Measurements from ENCODE around the gene TNFSF12.

TNFSF12 gene

DNA sequence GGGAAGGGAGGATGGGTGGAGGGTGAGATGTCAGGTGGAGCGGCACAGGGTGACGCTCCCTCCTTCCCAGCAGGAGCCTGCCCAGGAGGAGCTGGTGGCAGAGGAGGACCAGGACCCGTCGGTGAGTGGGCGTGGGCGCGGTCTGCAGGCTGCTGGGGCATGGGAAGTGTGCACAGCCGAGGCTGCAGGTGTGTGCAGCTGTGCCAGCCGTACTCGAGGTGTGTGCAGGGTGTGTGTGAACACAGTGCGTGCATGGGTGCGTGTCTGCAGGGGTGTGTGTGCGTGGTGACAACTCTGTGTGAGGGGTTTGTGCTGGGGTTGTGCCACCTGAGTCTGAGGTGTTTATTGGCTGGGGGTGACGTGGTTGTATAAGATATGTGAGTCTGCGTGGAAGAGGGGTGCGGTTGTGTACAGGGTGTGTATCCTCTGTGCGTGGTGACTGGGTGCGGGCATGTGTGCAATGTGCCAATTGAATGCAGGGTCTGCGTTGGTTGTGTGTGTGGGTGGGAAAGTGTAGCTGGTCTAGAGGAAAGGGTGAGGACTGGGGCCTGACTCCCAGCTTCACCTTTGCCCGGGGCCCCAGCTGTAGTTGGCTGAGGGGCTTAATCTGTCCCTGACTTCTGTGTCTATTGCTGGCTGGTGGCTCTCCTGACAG lies 670 bp downstream of the TNFSF12 start:
- no peak for DNase-seq

DNA sequence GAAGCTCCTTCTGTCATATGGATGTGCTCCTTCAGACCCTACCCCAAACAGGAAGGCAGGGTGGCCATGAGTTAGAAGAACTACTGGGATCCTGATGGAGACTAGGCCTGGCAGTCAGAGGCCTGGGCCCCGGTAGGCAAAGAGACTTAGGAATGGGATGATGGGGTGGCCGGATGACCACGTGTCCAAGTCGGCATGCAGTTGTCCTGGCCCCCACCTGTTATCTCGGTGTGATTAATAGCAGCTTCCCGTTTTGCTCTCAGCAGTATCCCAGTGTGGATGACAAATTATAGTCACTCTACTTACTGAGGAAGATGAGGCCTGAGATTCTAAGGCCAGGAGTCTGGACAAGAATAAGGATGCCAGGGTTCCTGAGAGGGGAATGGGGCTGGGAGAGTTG lies 1.5 kb downstream of the TNFSF12 start:
- no peak for DNase-seq

DNA sequence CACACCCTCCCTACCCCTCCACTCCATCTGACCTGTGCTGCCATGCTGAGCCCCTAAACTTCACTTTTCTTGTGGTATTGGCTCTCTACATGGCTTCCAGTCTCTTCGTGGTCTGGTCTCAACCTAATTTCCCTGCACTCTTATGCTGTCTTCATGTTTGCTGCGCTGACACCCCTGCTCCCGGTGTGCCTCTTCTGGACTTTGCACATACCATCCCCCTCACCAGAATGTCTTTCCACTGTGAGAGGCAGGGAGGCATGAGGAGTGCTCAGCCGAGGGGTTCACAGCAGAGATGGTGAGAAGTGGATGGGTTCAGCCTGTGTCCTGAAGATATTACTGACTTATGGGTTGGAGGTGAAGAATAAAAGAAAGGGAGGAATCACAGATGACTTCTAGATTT lies 2.5 kb downstream of the TNFSF12 start:
- DNase-seq, result no peak

DNA sequence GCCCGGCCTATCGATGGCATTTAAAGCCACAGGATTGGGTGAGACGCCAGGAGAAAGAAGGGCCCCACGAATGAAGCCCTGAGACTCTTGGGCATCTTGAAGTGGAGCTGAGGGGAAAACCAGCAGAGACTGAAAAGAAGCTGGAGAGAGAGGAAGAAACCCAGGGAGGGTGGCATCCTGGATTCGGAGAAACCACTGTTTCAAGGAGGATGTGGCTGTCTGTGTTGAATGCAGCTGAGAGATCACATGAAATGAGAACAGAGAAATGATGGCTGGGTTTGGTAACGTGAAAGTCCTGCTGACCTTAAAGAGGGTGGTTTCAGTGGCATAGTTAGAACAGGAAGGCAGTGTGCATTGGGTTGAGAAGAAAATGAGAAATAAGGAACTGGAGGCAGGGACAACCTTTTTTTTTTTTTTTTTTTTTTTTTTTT lies 3.8 kb downstream of the TNFSF12 start:
- DNase-seq, result no peak

DNA sequence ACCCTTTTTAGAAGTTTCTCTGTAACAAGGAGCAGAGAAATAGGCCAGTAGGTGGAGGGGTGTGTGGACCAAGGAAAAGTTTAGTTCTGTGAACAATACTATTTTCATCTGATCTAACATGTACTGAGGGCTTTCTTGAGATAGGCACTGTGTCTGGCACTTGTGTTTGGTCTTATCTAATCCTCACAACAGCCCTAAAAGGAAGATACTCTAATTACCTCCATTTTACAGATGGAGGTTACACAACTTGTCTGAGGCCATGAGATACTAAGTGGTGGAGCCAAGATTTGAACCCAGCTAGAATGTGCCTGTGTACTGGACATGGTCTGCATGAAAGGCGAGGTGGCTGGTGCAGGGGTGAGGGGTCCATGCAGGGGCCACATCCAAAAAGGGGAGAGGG lies 4.5 kb downstream of the TNFSF12 start:
- DNase-seq, result no peak

DNA sequence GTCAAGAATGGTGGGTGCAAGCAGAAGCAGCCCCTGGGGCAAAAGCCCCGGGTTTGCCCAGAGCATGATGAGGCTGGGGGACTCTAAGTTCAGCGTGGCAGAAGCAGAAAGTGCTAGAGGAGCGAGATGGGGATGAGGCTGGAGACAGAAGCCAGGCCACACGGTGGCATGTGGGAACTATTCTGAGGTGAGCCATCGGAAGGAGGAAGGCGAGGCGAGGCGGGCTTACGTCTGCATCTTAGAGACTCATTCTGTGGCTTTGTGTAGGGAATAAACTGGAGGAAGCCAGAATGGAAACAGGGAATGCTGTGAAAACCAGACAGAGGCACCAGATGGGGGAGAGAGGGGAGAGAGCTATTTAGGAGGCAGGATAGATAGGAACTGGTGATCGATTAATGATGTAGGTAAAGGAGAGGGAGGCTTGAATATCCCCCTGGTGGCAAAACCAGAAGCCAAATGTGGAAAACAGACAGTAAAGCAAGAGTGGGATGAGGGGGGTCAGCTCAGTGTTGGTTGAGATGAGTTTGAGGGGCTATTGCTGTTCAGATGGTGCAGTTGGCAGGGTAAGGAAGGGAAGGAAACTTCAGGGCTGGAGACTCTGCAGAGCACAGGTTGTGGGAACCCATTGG lies 6.6 kb downstream of the TNFSF12 start:
- DNase-seq, result no peak

DNA sequence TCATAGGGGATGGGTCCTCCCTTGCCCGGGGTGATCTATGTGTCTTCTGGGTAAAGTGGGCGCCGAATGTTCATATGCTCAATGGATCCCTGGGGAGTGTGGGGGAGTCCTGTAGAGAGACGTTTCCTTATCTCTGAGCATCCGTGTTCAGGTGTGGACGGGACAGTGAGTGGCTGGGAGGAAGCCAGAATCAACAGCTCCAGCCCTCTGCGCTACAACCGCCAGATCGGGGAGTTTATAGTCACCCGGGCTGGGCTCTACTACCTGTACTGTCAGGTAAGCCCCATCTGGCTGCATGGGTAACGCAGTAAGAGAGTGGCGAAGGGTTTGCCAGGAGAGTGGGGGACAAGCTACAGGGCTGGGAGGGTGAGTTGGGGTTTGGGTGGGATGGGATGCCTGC lies 7.8 kb downstream of the TNFSF12 start:
- DNase-seq, result no peak

DNA sequence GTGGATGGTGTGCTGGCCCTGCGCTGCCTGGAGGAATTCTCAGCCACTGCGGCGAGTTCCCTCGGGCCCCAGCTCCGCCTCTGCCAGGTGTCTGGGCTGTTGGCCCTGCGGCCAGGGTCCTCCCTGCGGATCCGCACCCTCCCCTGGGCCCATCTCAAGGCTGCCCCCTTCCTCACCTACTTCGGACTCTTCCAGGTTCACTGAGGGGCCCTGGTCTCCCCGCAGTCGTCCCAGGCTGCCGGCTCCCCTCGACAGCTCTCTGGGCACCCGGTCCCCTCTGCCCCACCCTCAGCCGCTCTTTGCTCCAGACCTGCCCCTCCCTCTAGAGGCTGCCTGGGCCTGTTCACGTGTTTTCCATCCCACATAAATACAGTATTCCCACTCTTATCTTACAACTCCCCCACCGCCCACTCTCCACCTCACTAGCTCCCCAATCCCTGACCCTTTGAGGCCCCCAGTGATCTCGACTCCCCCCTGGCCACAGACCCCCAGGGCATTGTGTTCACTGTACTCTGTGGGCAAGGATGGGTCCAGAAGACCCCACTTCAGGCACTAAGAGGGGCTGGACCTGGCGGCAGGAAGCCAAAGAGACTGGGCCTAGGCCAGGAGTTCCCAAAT lies 8.4 kb downstream of the TNFSF12 start:
- no peak for DNase-seq

DNA sequence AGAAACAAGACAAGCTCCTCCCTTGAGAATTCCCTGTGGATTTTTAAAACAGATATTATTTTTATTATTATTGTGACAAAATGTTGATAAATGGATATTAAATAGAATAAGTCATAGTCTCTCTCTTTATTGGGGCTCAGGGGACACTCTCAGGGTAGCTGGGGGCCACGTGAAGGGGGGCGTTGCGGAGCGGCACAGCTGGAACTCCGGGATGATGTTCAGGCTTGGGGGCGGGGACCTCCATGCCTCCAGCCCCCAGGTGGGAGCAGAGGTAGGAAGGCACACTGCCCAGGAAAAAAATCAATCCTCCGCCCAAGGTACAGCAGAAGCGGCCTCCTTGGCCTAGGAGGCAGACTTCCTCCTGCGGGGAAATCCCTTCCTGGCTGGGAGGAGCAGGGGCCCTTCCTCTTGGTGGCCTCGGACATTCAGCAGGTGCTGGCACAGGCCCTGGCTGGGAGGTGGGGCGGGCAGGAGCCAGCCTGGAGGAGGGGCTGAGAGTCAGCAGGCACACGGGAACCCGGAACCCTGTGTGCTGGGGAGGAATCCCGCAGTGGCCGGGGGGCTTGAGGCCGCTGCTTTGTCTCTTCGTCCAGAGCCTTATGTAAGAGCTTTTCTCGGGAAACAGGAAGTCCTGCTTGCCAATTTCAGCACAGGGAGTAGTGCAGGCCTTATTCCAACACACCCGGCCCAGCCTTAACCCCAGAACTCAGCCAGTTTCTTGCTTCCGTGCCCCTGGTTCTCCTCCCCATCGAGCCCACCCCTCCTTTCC lies 9.1 kb downstream of the TNFSF12 start:
- peak; percentile 84 for DNase-seq

DNA sequence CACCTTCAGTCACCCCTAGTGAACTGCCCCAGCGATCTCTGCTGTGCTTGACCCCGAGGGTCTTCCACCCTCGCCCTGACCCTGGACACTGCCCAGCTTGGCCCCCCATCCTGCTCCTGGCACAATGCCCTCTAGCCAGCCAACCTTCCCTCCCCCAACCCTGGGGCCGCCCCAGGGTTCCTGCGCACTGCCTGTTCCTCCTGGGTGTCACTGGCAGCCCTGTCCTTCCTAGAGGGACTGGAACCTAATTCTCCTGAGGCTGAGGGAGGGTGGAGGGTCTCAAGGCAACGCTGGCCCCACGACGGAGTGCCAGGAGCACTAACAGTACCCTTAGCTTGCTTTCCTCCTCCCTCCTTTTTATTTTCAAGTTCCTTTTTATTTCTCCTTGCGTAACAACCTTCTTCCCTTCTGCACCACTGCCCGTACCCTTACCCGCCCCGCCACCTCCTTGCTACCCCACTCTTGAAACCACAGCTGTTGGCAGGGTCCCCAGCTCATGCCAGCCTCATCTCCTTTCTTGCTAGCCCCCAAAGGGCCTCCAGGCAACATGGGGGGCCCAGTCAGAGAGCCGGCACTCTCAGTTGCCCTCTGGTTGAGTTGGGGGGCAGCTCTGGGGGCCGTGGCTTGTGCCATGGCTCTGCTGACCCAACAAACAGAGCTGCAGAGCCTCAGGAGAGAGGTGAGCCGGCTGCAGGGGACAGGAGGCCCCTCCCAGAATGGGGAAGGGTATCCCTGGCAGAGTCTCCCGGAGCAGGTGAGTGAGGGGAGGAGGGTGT lies 9.9 kb downstream of the TNFSF12 start, which contains the start of gene TNFSF13:
TSS of gene TNFSF13 (plus strand) at position 207 of the 776 bp plus-strand sequence. CDS start at position 497, 290 bp downstream.
- DNase-seq, result no peak

DNA sequence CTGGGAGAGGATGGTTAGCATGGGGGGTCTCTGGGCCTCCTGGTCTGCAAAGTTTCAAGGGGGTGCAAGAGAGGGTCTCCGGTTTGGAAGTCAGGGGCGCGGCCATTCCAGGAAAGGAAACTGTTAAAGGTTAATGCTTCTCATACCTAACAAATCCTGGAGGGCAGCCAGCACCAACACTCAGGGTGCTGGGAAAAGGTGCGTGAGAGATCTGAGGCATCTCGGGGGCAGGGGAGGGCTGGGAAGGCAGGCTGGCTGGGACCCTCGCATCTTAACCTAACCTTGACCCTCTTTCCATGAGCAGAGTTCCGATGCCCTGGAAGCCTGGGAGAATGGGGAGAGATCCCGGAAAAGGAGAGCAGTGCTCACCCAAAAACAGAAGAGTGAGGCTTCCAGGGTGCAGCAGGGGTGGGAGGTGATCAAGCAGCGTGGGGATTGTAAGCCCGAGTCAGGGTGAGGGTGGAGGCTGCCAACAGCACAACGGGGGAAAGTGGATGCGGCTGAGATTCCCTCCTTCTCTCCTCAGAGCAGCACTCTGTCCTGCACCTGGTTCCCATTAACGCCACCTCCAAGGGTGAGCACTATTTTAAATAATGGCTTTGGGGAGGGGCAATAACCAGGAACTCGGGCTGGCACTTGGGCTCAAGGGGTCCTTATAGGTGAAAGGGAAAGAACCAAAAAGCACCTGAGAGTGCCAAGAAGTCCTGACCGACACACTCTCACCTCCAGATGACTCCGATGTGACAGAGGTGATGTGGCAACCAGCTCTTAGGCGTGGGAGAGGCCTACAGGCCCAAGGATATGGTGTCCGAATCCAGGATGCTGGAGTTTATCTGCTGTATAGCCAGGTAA lies 10.7 kb downstream of the TNFSF12 start:
- no peak for DNase-seq

DNA sequence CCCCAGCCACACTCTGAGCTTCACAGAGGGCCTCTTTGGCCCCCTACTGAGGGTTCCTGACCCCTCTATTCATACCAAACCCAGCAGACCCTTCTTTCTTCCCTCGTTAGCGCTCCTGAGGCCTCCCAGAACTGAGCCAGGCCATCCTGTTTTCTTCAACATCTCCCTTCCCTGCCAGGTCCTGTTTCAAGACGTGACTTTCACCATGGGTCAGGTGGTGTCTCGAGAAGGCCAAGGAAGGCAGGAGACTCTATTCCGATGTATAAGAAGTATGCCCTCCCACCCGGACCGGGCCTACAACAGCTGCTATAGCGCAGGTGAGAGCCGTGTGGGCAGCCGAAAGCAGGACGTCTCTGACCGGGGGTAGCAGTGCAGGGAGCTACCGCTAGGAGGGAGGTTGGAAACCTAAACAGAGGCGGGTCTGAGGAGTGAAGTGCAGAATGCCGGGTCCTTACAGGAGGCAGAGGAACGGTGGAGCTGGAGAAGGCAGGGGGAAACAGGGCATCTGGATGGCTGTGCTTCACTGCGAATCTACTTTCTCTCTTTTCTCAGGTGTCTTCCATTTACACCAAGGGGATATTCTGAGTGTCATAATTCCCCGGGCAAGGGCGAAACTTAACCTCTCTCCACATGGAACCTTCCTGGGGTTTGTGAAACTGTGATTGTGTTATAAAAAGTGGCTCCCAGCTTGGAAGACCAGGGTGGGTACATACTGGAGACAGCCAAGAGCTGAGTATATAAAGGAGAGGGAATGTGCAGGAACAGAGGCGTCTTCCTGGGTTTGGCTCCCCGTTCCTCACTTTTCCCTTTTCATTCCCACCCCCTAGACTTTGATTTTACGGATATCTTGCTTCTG lies 11.5 kb downstream of the TNFSF12 start:
- peak; percentile 77 for DNase-seq

DNA sequence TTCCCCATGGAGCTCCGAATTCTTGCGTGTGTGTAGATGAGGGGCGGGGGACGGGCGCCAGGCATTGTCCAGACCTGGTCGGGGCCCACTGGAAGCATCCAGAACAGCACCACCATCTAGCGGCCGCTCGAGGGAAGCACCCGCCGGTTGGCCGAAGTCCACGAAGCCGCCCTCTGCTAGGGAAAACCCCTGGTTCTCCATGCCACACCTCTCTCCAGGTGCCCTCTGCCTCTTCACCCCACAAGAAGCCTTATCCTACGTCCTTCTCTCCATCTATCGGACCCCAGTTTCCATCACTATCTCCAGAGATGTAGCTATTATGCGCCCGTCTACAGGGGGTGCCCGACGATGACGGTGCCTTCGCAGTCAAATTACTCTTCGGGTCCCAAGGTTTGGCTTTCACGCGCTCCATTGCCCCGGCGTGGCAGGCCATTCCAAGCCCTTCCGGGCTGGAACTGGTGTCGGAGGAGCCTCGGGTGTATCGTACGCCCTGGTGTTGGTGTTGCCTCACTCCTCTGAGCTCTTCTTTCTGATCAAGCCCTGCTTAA lies 12.2 kb downstream of the TNFSF12 start:
- peak; percentile 93 for DNase-seq

DNA sequence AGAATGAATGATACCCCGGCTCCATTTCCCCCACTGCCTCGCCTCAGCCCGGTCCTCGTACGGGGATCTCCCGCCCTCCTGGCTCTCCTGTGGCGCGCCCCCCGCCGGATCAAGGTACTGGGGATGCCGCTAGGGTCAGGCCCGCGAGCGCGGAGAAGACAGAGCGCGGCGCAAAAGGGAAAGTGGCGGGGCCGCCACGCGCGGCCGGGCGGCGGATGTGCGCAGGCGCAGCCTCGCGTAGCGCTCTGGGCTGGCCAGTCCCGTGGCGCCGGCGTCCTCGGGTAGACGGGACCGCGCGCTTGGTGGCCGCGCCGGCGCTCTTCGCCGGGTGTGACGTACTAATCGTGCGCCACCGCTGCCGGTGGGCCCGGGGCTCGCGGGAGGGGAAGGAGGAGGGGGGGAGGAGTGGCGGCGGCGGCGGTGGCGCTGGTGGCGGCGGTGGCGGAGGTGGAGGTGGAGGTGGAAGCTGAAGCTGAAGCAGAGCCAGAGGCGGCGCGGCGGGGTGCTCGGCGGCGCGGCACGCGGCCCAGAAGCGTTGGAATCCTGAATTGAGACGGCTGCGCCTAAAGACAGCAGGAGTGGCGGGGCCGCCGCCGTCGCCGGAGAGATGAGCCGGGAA lies 12.8 kb downstream of the TNFSF12 start, which contains the start of gene SENP3:
TSS of gene SENP3 (plus strand) at position 331 of the 619 bp plus-strand sequence. CDS start 1,158 bp downstream, outside the sequence.
- peak; percentile 92 for DNase-seq

DNA sequence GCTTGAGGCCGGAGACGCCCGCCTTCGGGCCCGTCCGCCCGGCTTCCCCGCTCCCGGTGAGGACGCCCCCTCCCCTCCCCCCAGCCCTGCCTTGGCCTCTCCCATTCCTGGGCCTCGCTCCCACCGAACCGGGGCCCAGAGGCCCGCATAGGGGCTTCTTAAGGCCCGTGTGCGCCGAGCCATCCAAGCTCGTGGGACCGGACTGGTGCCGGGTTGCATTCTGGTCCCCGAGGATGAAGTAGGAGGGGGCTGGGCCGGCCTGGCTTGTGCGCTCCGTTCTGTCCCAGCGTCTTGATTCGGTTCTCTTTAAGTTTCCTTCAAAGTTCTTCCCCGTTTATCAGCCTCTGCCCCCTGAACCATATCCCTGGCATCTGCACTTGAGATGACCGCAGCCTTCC lies 13.3 kb downstream of the TNFSF12 start:
- no peak for DNase-seq

DNA sequence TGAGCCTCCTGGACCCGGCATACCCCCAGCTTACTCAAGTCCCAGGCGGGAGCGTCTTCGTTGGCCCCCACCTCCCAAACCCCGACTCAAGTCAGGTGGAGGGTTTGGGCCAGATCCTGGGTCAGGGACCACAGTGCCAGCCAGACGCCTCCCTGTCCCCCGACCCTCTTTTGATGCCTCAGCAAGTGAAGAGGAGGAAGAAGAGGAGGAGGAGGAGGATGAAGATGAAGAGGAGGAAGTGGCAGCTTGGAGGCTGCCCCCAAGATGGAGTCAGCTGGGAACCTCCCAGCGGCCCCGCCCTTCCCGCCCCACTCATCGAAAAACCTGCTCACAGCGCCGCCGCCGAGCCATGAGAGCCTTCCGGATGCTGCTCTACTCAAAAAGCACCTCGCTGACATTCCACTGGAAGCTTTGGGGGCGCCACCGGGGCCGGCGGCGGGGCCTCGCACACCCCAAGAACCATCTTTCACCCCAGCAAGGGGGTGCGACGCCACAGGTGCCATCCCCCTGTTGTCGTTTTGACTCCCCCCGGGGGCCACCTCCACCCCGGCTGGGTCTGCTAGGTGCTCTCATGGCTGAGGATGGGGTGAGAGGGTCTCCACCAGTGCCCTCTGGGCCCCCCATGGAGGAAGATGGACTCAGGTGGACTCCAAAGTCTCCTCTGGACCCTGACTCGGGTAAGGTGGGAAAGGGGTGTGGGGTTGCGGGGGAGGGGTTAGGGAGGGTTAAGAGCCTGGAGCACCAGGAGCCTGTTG lies 14.4 kb downstream of the TNFSF12 start:
- DNase-seq, result no peak

DNA sequence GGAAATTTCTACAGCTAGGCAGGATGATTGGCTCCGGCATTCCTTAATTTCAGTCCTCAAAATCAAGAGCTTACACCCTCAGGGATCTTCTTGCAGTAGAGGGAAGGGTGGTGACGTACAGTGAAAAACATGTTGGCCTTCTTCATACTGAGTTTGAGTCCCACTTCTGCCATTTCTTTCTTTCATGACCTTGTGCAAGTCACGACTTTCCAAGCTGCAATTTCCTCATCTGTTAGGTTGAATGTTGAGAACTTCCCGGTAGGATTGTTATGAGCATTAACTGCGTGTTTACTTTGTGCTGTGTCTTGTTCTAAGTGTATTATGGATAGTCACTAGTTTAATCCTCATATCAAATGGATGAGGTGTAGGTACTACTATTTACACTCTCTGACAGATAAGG lies 20.7 kb downstream of the TNFSF12 start:
- DNase-seq, result no peak

DNA sequence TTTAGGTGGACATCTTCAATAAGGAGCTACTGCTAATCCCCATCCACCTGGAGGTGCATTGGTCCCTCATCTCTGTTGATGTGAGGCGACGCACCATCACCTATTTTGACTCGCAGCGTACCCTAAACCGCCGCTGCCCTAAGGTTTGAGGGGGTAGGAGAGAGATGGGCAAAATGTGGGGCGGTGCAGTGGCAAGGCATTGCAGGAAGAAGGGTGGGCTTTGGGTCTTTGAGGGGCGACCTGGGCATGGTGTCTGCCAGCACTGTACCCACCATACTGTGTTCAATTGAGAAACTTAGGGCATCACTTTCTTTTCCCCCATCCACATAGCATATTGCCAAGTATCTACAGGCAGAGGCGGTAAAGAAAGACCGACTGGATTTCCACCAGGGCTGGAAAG lies 21.5 kb downstream of the TNFSF12 start:
- no peak for DNase-seq

DNA sequence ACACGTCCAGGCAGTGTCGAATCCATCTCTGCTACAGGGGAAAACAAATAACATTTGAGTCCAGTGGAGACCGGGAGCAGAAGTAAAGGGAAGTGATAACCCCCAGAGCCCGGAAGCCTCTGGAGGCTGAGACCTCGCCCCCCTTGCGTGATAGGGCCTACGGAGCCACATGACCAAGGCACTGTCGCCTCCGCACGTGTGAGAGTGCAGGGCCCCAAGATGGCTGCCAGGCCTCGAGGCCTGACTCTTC lies 23.4 kb downstream of the TNFSF12 start:
- DNase-seq, result no peak

Data from right forelimb (tissue), 1 donor.